ENCODE data around the gene TGIF2.

TGIF2 gene

DNA sequence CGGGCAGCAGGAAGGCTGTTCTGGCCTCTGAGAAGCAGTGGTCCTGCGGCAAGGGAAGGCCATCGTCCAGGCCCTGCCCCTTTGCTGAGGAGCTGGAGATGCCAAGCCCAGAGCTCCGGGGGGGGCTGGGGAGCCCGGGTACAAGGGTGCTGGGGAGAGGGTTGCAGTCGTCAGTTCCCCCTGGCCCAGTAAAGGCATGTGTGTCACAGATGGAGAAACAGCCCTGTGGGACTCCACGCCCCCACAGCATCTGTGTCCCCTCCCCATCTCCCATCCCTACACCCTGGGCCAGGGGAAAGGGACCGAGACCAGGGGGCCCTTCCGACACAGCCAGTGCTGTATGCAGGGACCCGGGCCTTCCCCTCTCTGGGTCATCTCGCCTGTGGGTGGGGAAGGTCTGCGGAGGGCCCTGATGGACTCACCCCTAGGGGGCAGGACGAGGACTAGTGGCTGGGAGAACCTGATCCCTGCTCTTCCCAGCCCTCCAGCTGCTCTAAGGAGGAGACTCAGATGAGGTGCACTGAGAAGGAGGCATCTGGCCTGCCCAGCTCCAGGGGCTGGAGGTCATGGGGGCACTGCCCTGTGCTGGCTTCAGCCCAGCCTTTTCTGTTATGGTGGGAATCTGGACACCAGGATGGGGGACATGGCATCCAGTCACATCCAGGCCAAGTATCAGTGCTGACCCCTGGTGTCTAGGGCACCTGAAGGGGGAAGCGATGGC lies 31.5 kb upstream of the TGIF2 start:
- peaks cover 4% of the 10 kb centered on the region for H3K4me1 Mint-ChIP-seq
- H3K9me3 Mint-ChIP-seq, result no peaks in the 10 kb centered on the region
- no peak for ATAC-seq (replicated peaks; ENCODE audit: extremely low read depth, poor library complexity, severe bottlenecking)
- H3K36me3 Mint-ChIP-seq (ENCODE audit: insufficient read depth), result peaks cover 3% of the 10 kb centered on the region
- no peaks in the 10 kb centered on the region for H3K27me3 Mint-ChIP-seq
- no peak overlapping the region for H3K4me3 Mint-ChIP-seq
- DNase-seq (ENCODE audit: low spot score in 2 of 2), result no peak
- no peak overlapping the region for H3K27ac Mint-ChIP-seq (ENCODE audit: low read depth)

DNA sequence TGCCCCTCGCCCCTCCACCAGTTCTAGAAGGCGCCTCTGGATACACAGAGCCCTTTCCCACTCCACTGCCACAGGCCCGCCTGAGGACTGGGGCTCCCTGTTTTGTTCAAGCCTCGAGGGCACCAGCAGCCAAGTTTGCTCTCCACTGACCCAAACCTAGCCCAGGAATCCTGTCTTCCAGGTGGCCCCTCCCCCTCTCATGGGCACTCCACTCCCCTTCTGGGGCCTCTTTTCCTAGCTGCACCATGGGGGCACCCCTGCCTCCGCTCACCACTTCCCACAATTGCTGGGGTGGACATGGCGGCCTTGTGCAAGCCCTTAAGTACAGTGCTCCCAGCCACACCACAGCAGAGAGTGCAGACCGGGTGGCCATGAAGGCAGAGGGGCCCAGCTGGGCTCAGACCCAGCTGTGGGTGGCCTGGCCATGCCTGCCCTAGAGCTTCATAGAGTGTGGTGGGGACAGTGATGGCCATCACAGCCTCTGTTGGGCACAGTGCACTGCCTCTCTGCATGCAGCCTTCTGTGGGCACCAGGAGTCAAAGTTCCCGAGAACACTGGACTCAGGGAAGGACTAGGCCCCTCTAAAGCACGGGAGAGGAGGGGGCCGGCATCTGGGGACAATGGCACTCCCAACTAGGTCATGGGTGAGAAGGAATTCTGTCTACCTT lies 30.7 kb upstream of the TGIF2 start:
- H3K27ac Mint-ChIP-seq (ENCODE audit: low read depth), result no peak overlapping the region
- no peak for DNase-seq (ENCODE audit: low spot score in 2 of 2)
- peaks cover 4% of the 10 kb centered on the region for H3K4me1 Mint-ChIP-seq
- no peak overlapping the region for H3K4me3 Mint-ChIP-seq
- no peaks in the 10 kb centered on the region for H3K27me3 Mint-ChIP-seq
- no peak for ATAC-seq (replicated peaks; ENCODE audit: extremely low read depth, poor library complexity, severe bottlenecking)
- H3K36me3 Mint-ChIP-seq (ENCODE audit: insufficient read depth), result peaks cover 3% of the 10 kb centered on the region
- H3K9me3 Mint-ChIP-seq, result no peaks in the 10 kb centered on the region

DNA sequence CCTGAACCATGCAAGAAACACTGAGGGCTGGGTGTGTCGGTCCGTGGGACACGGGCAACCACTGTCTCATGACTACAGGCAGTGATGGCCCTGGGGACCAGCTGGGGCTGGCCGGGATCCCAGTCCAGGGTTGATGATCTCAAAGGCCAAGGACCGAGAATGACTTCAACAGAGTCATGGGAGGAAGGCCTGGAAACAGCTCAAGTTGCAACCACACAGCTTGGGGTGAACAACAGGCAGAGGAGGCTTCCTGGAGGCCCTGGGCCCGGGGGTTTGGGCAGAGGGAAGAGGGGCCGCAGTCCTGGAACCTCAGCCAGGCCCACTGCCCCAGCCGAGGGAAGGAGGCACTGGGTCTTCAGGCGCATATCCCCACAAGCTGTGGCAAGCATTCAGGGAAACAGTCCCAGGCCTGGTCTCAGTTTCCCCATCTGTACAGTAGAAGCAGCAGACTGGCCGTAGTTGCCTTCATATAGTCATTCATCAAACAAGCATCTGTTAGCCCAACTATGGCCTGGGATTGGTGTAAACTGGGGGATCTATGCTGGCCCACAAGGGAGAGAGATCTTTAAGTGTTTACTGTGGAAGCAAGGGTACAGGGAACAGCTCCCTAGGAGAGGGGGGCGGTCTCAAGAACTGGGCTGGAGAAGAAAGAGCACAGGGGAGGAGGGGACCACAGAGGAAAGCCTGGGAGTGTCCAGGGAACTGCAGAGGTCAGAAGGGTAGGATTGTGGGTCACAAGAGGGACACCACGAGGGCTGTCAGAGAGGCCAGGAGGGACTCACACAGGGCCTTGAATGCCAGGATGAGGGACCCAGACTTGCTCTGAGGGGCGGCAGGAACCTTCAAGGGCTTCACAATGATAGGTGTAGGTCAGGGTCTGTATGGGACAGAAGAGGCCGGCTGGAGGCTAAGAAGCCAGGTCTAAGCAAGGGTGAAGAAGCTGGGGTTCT lies 29.9 kb upstream of the TGIF2 start:
- no peak for DNase-seq (ENCODE audit: low spot score in 2 of 2)
- Mint-ChIP-seq H3K27me3 (no peaks in the 10 kb centered on the region), H3K27ac (ENCODE audit: low read depth) (no peak overlapping the region), H3K4me3 (no peak overlapping the region), H3K9me3 (no peaks in the 10 kb centered on the region), H3K36me3 (ENCODE audit: insufficient read depth) (peaks cover 3% of the 10 kb centered on the region), H3K4me1 (peaks cover 4% of the 10 kb centered on the region)
- ATAC-seq (replicated peaks; ENCODE audit: extremely low read depth, poor library complexity, severe bottlenecking), result no peak

DNA sequence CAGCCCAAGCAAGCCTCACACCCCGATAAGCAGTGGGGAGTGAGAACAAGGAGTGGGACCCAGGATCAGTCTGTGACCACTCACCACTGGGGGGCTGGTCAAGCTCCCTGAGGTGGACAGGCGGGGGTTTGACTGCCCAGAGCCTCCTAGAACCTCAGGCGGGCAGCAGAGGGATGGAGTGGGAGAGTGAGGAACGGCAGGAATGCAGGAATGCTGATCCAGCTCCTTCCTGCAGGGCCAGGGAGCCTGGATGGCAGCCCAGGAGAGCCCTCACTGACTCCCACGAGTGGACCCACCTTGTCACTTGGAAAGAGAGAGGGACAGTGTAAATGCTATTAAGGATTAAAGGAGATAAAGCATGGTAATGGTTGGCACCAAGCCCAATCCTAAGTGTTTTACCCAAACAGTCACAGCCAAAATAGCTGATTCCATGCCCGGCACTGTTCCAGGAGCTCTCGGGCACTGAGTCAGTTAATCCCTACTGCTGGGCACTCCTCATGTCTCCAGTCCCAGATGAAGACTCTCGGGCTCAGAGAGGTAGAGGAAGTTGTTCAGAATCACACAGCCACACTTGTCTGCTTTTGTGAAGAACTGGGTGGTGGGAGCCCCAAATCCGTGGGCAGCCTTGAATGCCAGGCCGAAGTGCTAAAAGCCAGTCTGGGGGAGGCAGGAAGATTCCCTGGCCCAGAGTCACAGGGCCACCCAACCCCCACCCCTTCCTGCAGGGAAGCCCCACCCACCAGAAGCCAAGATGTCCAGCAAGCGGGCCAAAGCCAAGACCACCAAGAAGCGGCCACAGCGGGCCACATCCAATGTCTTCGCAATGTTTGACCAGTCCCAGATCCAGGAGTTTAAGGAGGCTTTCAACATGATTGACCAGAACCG lies 29.0 kb upstream of the TGIF2 start:
- Mint-ChIP-seq H3K9me3 (no peaks in the 10 kb centered on the region), H3K36me3 (ENCODE audit: insufficient read depth) (peaks cover 3% of the 10 kb centered on the region), H3K4me3 (no peak overlapping the region), H3K27me3 (no peaks in the 10 kb centered on the region), H3K4me1 (peaks cover 4% of the 10 kb centered on the region), H3K27ac (ENCODE audit: low read depth) (no peak overlapping the region)
- ATAC-seq (replicated peaks; ENCODE audit: extremely low read depth, poor library complexity, severe bottlenecking) (no peak), DNase-seq (ENCODE audit: low spot score in 2 of 2) (no peak)

DNA sequence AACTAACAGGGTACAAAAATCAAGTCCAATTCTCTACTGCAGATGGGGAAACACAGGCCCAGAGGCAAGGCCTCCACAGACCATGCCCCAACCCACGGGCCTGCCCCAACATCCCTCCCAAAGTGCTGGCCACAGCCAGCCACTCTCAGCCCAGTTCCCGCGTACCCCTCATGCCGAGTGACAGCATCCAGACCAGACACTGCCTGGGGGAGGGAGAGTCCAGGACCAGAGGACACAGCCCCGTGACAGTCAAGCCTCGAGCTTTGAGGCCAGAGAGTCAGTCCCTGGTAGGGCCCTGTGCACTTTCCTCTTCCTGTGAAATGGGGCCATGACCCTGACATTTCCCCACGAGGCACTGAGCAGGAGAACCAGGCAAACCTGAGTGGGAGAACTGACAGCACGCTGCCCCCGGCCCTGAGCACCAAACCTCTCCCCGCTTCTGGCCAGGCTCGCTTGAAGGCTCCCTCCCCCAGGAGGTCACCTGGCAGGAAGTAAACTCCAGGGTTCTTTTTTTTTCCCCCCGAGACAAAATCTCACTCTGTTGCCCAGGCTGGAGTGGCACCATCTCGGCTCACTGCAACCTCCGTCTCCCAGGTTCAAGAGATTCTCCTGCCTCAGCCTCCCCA lies 27.2 kb upstream of the TGIF2 start:
- Mint-ChIP-seq H3K4me1 (peaks cover 4% of the 10 kb centered on the region), H3K36me3 (ENCODE audit: insufficient read depth) (peaks cover 3% of the 10 kb centered on the region), H3K4me3 (no peak overlapping the region), H3K27ac (ENCODE audit: low read depth) (peak overlapping the region; percentile 51), H3K27me3 (no peaks in the 10 kb centered on the region), H3K9me3 (no peaks in the 10 kb centered on the region)
- ATAC-seq (replicated peaks; ENCODE audit: extremely low read depth, poor library complexity, severe bottlenecking) (no peak), DNase-seq (ENCODE audit: low spot score in 2 of 2) (no peak)

DNA sequence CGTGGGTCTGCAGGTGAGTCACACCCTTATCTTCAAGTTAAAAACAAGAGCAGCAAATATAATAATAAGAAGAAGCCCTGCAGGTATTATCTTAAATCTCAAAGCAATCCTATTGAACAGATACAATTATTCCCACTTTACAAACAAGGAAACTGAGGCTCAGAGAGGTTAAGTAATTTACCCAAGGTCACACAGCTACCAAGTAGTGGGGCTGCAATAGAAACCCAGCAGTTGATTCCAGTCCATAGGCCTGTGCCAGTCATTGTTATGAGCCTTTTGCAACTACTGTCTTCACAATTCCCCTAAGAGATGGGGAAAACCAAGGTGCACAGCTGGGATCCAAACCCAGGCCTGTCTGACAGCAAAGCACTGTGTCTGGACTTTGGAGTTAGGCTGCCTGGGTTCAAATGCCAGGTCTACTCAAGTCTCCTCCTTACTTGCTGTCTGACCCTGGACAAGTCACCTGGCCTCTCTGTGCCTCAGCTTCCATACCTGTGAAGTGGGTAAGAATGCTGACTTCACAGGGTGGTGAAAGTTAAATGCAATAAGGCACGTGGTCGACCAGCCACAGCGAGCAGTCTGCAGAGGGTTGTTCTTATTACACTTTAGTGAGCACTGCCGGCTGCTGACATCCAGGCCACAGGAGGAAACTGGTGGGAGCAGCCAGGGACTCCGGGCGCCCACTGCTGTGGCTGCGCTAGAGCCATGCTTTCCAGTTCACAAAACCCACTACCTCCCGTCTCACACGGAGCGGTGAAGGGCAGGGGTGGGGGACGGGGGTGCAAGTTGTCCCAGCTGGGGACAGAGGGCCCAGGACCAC lies 26.0 kb upstream of the TGIF2 start:
- peaks cover 3% of the 10 kb centered on the region for H3K36me3 Mint-ChIP-seq (ENCODE audit: insufficient read depth)
- H3K27ac Mint-ChIP-seq (ENCODE audit: low read depth), result no peak overlapping the region
- no peaks in the 10 kb centered on the region for H3K27me3 Mint-ChIP-seq
- peaks cover 4% of the 10 kb centered on the region for H3K4me1 Mint-ChIP-seq
- DNase-seq (ENCODE audit: low spot score in 2 of 2) (no peak), ATAC-seq (replicated peaks; ENCODE audit: extremely low read depth, poor library complexity, severe bottlenecking) (no peak)
- no peak overlapping the region for H3K4me3 Mint-ChIP-seq
- H3K9me3 Mint-ChIP-seq, result no peaks in the 10 kb centered on the region

DNA sequence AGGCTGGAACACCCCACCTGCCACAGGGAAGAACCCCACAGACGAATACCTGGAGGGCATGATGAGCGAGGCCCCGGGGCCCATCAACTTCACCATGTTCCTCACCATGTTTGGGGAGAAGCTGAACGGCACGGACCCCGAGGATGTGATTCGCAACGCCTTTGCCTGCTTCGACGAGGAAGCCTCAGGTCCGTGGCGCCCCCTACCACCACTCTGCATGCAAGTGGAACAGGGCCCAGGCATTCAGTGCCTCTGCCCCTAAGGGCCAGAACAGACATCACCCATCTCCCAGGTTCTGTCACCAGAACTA lies 25.4 kb upstream of the TGIF2 start:
- H3K27me3 Mint-ChIP-seq, result no peaks in the 10 kb centered on the region
- peaks cover 3% of the 10 kb centered on the region for H3K36me3 Mint-ChIP-seq (ENCODE audit: insufficient read depth)
- DNase-seq (ENCODE audit: low spot score in 2 of 2), result no peak
- no peak for ATAC-seq (replicated peaks; ENCODE audit: extremely low read depth, poor library complexity, severe bottlenecking)
- no peak overlapping the region for H3K27ac Mint-ChIP-seq (ENCODE audit: low read depth)
- H3K4me1 Mint-ChIP-seq, result peaks cover 4% of the 10 kb centered on the region
- H3K9me3 Mint-ChIP-seq, result no peaks in the 10 kb centered on the region
- H3K4me3 Mint-ChIP-seq, result no peak overlapping the region

DNA sequence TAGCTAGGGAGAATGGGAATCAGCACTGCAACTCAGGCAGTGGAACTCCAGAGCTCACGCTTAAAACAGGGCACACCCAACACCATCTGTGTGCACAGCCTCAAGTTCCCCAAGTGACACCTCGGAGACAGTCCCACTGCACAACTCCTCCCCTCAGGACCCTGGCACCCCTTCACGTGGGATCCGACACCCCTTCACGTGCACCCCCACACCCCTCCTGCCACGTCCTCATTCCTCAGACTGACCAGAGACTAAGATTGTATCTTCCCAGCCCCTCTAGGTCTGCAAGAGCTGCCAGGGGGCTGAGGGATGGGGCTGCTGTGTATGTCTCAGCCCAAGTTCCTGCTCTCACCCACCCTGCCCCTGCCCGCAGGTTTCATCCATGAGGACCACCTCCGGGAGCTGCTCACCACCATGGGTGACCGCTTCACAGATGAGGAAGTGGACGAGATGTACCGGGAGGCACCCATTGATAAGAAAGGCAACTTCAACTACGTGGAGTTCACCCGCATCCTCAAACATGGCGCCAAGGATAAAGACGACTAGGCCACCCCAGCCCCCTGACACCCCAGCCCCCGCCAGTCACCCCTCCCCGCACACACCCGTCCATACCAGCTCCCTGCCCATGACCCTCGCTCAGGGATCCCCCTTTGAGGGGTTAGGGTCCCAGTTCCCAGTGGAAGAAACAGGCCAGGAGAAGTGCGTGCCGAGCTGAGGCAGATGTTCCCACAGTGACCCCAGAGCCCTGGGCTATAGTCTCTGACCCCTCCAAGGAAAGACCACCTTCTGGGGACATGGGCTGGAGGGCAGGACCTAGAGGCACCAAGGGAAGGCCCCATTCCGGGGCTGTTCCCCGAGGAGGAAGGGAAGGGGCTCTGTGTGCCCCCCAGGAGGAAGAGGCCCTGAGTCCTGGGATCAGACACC lies 24.4 kb upstream of the TGIF2 start:
- H3K27me3 Mint-ChIP-seq, result no peaks in the 10 kb centered on the region
- H3K9me3 Mint-ChIP-seq, result no peaks in the 10 kb centered on the region
- peaks cover 4% of the 10 kb centered on the region for H3K4me1 Mint-ChIP-seq
- no peak for DNase-seq (ENCODE audit: low spot score in 2 of 2)
- no peak for ATAC-seq (replicated peaks; ENCODE audit: extremely low read depth, poor library complexity, severe bottlenecking)
- H3K4me3 Mint-ChIP-seq, result no peak overlapping the region
- H3K36me3 Mint-ChIP-seq (ENCODE audit: insufficient read depth), result peaks cover 3% of the 10 kb centered on the region
- H3K27ac Mint-ChIP-seq (ENCODE audit: low read depth), result no peak overlapping the region

DNA sequence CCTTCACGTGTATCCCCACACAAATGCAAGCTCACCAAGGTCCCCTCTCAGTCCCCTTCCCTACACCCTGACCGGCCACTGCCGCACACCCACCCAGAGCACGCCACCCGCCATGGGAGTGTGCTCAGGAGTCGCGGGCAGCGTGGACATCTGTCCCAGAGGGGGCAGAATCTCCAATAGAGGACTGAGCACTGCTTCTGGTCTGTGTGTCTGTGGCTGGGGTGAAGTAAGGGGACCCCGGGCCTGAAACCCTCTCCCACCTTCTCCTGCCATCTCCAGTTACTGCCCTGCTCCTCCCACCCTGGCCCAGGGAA lies 23.8 kb upstream of the TGIF2 start:
- ATAC-seq (replicated peaks; ENCODE audit: extremely low read depth, poor library complexity, severe bottlenecking) (no peak), DNase-seq (ENCODE audit: low spot score in 2 of 2) (no peak)
- Mint-ChIP-seq H3K4me1 (peaks cover 4% of the 10 kb centered on the region), H3K27me3 (no peaks in the 10 kb centered on the region), H3K9me3 (no peaks in the 10 kb centered on the region), H3K4me3 (no peak overlapping the region), H3K27ac (ENCODE audit: low read depth) (no peak overlapping the region), H3K36me3 (ENCODE audit: insufficient read depth) (peaks cover 2% of the 10 kb centered on the region)

DNA sequence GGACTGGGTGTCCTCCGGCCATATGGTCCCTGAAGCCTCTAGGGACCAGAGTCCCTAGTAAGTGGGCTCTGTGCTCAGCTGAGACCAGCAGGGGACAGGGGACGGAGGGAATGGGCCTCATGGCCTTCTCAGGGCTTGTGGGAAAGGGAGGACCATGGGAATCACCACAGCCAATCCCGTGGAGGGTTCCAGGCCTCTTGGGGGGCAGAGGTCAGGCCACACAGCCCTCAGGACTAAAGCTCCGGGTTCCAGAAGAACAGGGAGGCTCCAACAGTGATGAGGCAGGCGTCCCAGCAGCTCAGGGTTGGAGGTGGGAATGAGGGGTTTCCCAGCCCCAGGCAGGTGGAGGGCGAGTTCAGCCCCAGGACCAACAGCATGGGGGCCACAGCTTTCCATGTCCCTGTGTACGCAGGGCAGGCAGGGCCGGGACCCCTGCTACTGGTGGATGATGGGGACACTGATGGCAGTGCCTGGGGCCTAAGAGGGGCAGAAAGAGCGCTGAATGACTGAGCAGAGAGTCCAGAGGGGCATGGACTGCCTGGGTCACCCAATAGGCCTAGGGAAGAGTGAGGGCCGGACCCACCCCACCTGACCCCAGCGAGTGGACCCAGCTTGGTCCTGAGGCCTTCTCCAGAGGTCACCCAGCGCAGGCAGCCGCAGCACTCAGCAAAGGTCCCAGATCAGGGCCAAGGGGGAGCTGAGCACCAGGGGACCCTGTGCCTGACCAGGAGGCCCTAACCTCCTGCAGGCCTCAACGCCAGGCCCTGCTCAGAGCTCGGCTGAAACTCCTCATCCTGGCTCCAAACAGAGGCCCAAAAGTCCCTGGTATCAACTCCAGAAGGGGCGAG lies 23.2 kb upstream of the TGIF2 start:
- no peaks in the 10 kb centered on the region for H3K4me1 Mint-ChIP-seq
- ATAC-seq (replicated peaks; ENCODE audit: extremely low read depth, poor library complexity, severe bottlenecking) (no peak), DNase-seq (ENCODE audit: low spot score in 2 of 2) (no peak)
- H3K27ac Mint-ChIP-seq (ENCODE audit: low read depth), result no peak overlapping the region
- H3K27me3 Mint-ChIP-seq, result no peaks in the 10 kb centered on the region
- H3K4me3 Mint-ChIP-seq, result no peak overlapping the region
- H3K9me3 Mint-ChIP-seq, result no peaks in the 10 kb centered on the region
- H3K36me3 Mint-ChIP-seq (ENCODE audit: insufficient read depth), result no peaks in the 10 kb centered on the region

All from central memory CD8-positive, alpha-beta T cell (primary cell).